Common myeloid progenitor, CD34-positive (primary cell): ENCODE results near the gene CACNA2D4.
A peak's percentile ranks its signal among the peaks of the same experiment; 100 is the strongest.

Source experiments
- CTCF ChIA-PET: fragments of 350-600 bp; sonication (Branson Sonifier 250); formaldehyde crosslinking; loops from one replicate; lab custom pipeline; 2021; ENCODE audit warnings: antibody characterized with exemption; lab: Charles Lee
- POLR2A ChIA-PET: fragments of 350-600 bp; sonication (Branson Sonifier 250); formaldehyde crosslinking; loops from one replicate; lab custom pipeline; 2021; ENCODE audit warnings: antibody characterized with exemption; lab: Charles Lee
- DNase-seq, 3 donors: peaks; one replicate each; pipeline versions ENCODE4 v3.0.0 to v3.0.0-alpha.2; 2013
- H3K27ac ChIP-seq, 2 experiments: 1 replicate in 1 of 2; 2 replicates in 1 of 2; pipeline ENCODE4 v1.7.0; 2013; ENCODE audit warnings: inconsistent platforms in 2 of 2, low read length in 2 of 2, mild to moderate bottlenecking in 2 of 2, low read depth in 1 of 2, moderate library complexity in 1 of 2; ENCODE audit not compliant: severe bottlenecking in 2 of 2, insufficient read depth in 1 of 2, poor library complexity in 1 of 2
- H3K27me3 ChIP-seq, 5 experiments: replicated peaks in 2 of 5; 1 replicate in 3 of 5; 2 replicates in 2 of 5; pipeline versions ENCODE4 v1.6.1 to v1.7.0; 2013; ENCODE audit warnings: low read length in 4 of 5, mild to moderate bottlenecking in 2 of 5, moderate library complexity in 2 of 5, inconsistent platforms in 1 of 5; ENCODE audit not compliant: insufficient read depth in 5 of 5, control insufficient read depth in 4 of 5
- H3K36me3 ChIP-seq, 4 experiments: 1 replicate in 2 of 4; 2 replicates in 2 of 4; pipeline versions ENCODE4 v1.6.1 to v1.7.0; 2013; ENCODE audit warnings: low read length in 3 of 4, control low read depth in 1 of 4, mild to moderate bottlenecking in 1 of 4; ENCODE audit not compliant: control insufficient read depth in 4 of 4, insufficient read depth in 4 of 4
- H3K4me1 ChIP-seq, 4 experiments: 1 replicate in 3 of 4; 2 replicates in 1 of 4; pipeline versions ENCODE4 v1.6.1 to v1.7.1; 2013; ENCODE audit warnings: low read length in 3 of 4, mild to moderate bottlenecking in 3 of 4, control low read depth in 1 of 4, inconsistent platforms in 1 of 4, moderate library complexity in 1 of 4; ENCODE audit not compliant: control insufficient read depth in 4 of 4, insufficient read depth in 4 of 4; ENCODE audit errors: control extremely low read depth in 1 of 4
- H3K4me3 ChIP-seq, 7 experiments: 1 replicate in 4 of 7; 2 replicates in 3 of 7; pipeline versions ENCODE4 v1.5.1 to v1.7.0; 2013; ENCODE audit warnings: mild to moderate bottlenecking in 7 of 7, low read length in 6 of 7, moderate library complexity in 6 of 7, inconsistent platforms in 2 of 7, low read depth in 2 of 7, control low read depth in 1 of 7; ENCODE audit not compliant: insufficient read depth in 4 of 7, control insufficient read depth in 1 of 7; ENCODE audit errors: extremely low read depth in 1 of 7
- H3K9me3 ChIP-seq, 5 experiments: 1 replicate in 4 of 5; 2 replicates in 1 of 5; pipeline versions ENCODE4 v1.6.1 to v1.7.1; 2013; ENCODE audit warnings: low read length in 4 of 5, mild to moderate bottlenecking in 2 of 5, inconsistent platforms in 1 of 5, low read depth in 1 of 5, moderate library complexity in 1 of 5; ENCODE audit not compliant: control insufficient read depth in 4 of 5, insufficient read depth in 2 of 5; ENCODE audit errors: control extremely low read depth in 1 of 5
- WGBS: methylation state at CpG from one replicate; pipeline ENCODE4 v1.1.5; 2013; ENCODE audit not compliant: insufficient coverage; 5-methylcytosine and 5-hydroxymethylcytosine counted together

CACNA2D4 gene

GRCh38 chr12:1863823-1864222, 54.6 kb downstream of the CACNA2D4 start:
- POLR2A ChIA-PET, result no interaction called here

GRCh38 chr12:1862973-1863372, 55.5 kb downstream of the CACNA2D4 start:
- ChIA-PET POLR2A (no interaction called here), CTCF (no interaction called here)
- H3K4me1 ChIP-seq, result no peaks in the 10 kb centered on the region
- H3K27me3 ChIP-seq, result peaks cover 0 to 32% (median 10%) of the 10 kb centered on the region in 5 experiments
- peaks cover 0 to 22% (median 6%) of the 10 kb centered on the region in 5 experiments for H3K9me3 ChIP-seq
- no peaks in the 10 kb centered on the region for H3K36me3 ChIP-seq
- H3K4me3 ChIP-seq, result no peak overlapping the region
- no peak overlapping the region for H3K27ac ChIP-seq
- no peak for DNase-seq

More at GRCh38 chr12:1863823-1864222, 54.6 kb downstream of the CACNA2D4 start:
- Histone ChIP-seq H3K36me3 (no peaks in the 10 kb centered on the region), H3K4me3 (no peak overlapping the region), H3K27ac (no peak overlapping the region), H3K9me3 (peaks cover 0 to 21% (median 7%) of the 10 kb centered on the region in 5 experiments), H3K4me1 (no peaks in the 10 kb centered on the region), H3K27me3 (peaks cover 0 to 30% (median 10%) of the 10 kb centered on the region in 5 experiments)
- CTCF ChIA-PET, result no interaction called here
- WGBS, result 88% methylated on average over 15 of the region's 16 CpGs
- DNase-seq, result no peak

- POLR2A ChIA-PET, result no interaction called here
- Histone ChIP-seq H3K27me3 (peaks cover 0 to 18% (median 6%) of the 10 kb centered on the region in 5 experiments), H3K9me3 (peaks cover 0 to 39% (median 25%) of the 10 kb centered on the region in 5 experiments), H3K36me3 (no peaks in the 10 kb centered on the region), H3K4me1 (no peaks in the 10 kb centered on the region), H3K4me3 (no peak overlapping the region), H3K27ac (no peak overlapping the region)
- CTCF ChIA-PET, result no interaction called here
- DNase-seq, result no peak
- WGBS, result 99% methylated on average over 7 of the region's 7 CpGs
These were observed 58.8 kb downstream of the CACNA2D4 start for GRCh38 chr12:1859643-1860042.

DNA sequence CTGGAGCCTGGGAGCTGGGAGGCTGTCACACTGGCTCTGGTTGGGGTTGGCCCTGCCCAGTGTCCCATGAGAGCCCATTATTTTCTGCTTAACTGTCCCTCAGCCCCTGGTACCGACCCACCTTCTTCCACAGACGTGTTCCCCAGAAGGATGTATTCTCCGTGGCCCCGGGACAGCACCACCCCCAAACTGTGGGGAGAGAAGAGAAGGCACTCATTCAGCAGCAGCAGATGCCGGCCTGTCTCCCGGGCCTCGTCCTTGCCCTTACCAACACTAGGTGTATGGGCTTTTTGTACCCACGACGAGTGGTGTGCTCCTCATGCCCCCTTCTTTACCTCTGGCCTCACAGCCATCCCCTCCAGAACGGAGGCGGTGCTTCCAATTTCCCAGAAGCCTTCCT, 60.0 kb downstream of the CACNA2D4 start:
- Histone ChIP-seq H3K36me3 (no peaks in the 10 kb centered on the region), H3K27ac (no peak overlapping the region), H3K9me3 (peaks cover 0 to 44% (median 32%) of the 10 kb centered on the region in 5 experiments), H3K4me3 (no peak overlapping the region), H3K4me1 (no peaks in the 10 kb centered on the region), H3K27me3 (peaks cover 0 to 7% (median 0%) of the 10 kb centered on the region in 5 experiments)
- no peak for DNase-seq
- WGBS, result 99% methylated on average over 6 of the region's 11 CpGs
- CTCF ChIA-PET, result no interaction called here
- POLR2A ChIA-PET, result interaction anchor here (0.5 kb wide), 1 partner anchor 1068 kb away, joined by 3 read pairs; no protein-coding TSS in a partner anchor

DNA sequence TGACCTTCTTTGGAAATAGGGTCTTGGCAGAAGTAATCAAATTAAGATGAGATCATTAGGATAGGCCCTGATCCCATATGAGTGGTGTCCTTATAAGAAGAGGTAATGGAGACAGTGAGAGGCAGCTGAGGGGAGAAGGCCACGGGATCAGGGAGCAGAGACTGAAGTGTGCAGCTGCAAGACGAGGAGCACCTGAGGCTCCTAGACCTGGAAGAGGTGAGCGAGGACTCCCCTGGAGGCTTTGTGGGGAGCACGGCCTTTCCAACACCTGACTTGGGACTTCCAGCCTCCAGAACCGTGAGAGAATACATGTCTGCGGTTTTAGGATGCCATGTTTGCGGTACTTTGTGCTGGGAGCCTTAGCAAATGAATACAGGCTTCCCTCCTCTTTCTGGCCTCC, 60.6 kb downstream of the CACNA2D4 start:
- CTCF ChIA-PET, result no interaction called here
- no peaks in the 10 kb centered on the region for H3K36me3 ChIP-seq
- H3K4me1 ChIP-seq, result no peaks in the 10 kb centered on the region
- H3K9me3 ChIP-seq, result peaks cover 0 to 44% (median 32%) of the 10 kb centered on the region in 5 experiments
- DNase-seq, result no peak
- H3K27ac ChIP-seq, result no peak overlapping the region
- H3K4me3 ChIP-seq, result no peak overlapping the region
- WGBS, result 92% methylated on average over 7 of the region's 7 CpGs
- peaks cover 0 to 6% (median 0%) of the 10 kb centered on the region in 5 experiments for H3K27me3 ChIP-seq
- POLR2A ChIA-PET, result interaction anchor here (0.5 kb wide), 1 partner anchor 1068 kb away, joined by 3 read pairs; no protein-coding TSS in a partner anchor

- no peak for DNase-seq
- CTCF ChIA-PET, result interaction anchor here (1.2 kb wide), 1 partner anchor 20 kb away, joined by 3 read pairs; no protein-coding TSS in a partner anchor
- Histone ChIP-seq H3K9me3 (peaks cover 0 to 44% (median 32%) of the 10 kb centered on the region in 5 experiments), H3K27me3 (peaks cover 0 to 2% (median 0%) of the 10 kb centered on the region in 5 experiments), H3K36me3 (no peaks in the 10 kb centered on the region), H3K27ac (no peak overlapping the region), H3K4me1 (no peaks in the 10 kb centered on the region), H3K4me3 (no peak overlapping the region)
- 45% methylated on average over 2 of the region's 2 CpGs for WGBS
- POLR2A ChIA-PET, result no interaction called here
These were observed 61.4 kb downstream of the CACNA2D4 start for GRCh38 chr12:1857086-1857485.

DNA sequence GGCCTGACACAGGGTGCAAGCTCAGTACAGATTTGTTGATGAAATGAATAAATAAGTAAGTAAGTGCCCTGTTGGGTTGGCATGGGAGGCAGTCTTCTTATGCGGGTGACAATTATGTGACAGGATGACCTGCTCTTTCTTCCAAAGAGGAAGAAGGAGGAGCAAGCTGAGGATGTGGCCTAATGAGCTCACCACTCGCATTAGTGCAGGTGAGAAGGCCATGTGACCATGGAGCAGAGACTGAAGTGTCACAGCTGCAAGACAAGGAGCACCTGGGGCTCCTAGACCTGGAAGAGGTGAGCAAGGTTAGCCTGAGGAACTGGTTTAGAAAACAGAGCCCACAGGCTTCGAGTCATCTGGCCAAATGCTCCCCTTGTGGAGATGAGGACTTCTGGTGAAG, 63.2 kb downstream of the CACNA2D4 start:
- WGBS, result 86% methylated on average over 3 of the region's 3 CpGs
- DNase-seq, result peak; percentile 23 to 61 (median 55)

More for the DNA sequence above, 63.2 kb downstream of the CACNA2D4 start:
- H3K4me3 ChIP-seq, result no peak overlapping the region
- no peak overlapping the region for H3K27ac ChIP-seq
- H3K27me3 ChIP-seq, result peaks cover 0 to 2% (median 0%) of the 10 kb centered on the region in 5 experiments
- no peaks in the 10 kb centered on the region for H3K36me3 ChIP-seq
- ChIA-PET POLR2A (no interaction called here), CTCF (interaction anchor here (1.4 kb wide), 1 partner anchor 14 kb away, joined by 3 read pairs; no protein-coding TSS in a partner anchor)
- no peaks in the 10 kb centered on the region for H3K4me1 ChIP-seq
- H3K9me3 ChIP-seq, result peaks cover 0 to 44% (median 32%) of the 10 kb centered on the region in 5 experiments
